Mammary epithelial cell (primary cell): Measurements from ENCODE around the gene VSX1.

ENCODE experiments used
- EZH2 ChIP-seq: IDR thresholded peaks from 2 replicates; pipeline ENCODE4 v1.6.1; 2012; ENCODE audit warnings: low read length, inconsistent platforms, borderline replicate concordance
- TF ChIP-seq, protein P1 (sequence below), 2 donors: IDR thresholded peaks in 1 of 2; conservative IDR thresholded peaks in 1 of 2; 2 replicates each; pipeline ENCODE4 v1.5.1; 2011 to 2012; ENCODE audit warnings: inconsistent platforms in 2 of 2, low read length in 2 of 2, mild to moderate bottlenecking in 2 of 2, control low read depth in 1 of 2, low read depth in 1 of 2; ENCODE audit not compliant: insufficient read depth in 1 of 2; ENCODE audit errors: extremely low read depth in 1 of 2

- TF ChIP-seq, protein P1, sequence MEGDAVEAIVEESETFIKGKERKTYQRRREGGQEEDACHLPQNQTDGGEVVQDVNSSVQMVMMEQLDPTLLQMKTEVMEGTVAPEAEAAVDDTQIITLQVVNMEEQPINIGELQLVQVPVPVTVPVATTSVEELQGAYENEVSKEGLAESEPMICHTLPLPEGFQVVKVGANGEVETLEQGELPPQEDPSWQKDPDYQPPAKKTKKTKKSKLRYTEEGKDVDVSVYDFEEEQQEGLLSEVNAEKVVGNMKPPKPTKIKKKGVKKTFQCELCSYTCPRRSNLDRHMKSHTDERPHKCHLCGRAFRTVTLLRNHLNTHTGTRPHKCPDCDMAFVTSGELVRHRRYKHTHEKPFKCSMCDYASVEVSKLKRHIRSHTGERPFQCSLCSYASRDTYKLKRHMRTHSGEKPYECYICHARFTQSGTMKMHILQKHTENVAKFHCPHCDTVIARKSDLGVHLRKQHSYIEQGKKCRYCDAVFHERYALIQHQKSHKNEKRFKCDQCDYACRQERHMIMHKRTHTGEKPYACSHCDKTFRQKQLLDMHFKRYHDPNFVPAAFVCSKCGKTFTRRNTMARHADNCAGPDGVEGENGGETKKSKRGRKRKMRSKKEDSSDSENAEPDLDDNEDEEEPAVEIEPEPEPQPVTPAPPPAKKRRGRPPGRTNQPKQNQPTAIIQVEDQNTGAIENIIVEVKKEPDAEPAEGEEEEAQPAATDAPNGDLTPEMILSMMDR (conservative IDR thresholded peaks at IDR 0.05 in 1 of 2, IDR thresholded peaks at IDR 0.05 in 1 of 2; ENCODE audit: extremely low read depth in 1 of 2, insufficient read depth in 1 of 2, low read depth in 1 of 2, low read length in 2 of 2): no peak
- TF ChIP-seq EZH2: no peak
Measured at GRCh38 chr20:25117990-25118389, 36.0 kb upstream of the VSX1 start.
